ENCODE data around the gene CACHD1.

Gene CACHD1

DNA sequence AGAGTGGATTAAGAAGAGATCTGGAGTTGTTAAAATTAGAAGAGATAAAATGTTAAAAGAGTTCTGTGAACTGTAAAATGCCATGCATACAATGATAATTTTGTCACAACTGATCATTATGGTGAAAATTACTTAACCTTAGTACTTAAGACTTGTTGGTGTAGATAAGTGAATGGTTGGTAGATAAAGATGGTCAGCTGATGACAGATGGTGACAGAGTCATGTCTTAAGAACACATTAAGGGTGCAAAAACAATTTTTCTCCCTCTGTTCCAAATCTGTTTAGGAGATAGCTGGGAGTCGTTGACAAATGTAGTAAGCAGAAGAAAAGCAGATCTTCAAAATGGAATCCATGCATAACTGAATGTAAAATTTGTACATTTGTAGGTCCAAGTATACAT lies 18.5 kb upstream of the CACHD1 start:
- Histone ChIP-seq H3K4me1 (ENCODE audit: control insufficient read depth, insufficient read depth, low read depth, low read length) (no peaks in the 10 kb centered on the region), H3K4ac (ENCODE audit: low read depth in 1 of 2, low read length in 2 of 2) (no peak overlapping the region), H3K27ac (ENCODE audit: low read length, poor library complexity, severe bottlenecking) (no peak overlapping the region), H3K27me3 (ENCODE audit: control insufficient read depth in 1 of 2, insufficient read depth in 1 of 2, low read length in 2 of 2) (peaks cover 0 to 7% of the 10 kb centered on the region in 2 experiments), H2BK12ac (ENCODE audit: low read length in 2 of 2) (no peak overlapping the region), H3K4me3 (ENCODE audit: insufficient read depth in 1 of 2, low read depth in 1 of 2, low read length in 2 of 2) (no peak overlapping the region), H2BK120ac (ENCODE audit: low read depth, low read length) (no peak overlapping the region), H2AFZ (ENCODE audit: low read depth, low read length) (no peak overlapping the region), H2BK5ac (ENCODE audit: low read depth, low read length, poor library complexity, severe bottlenecking) (no peak overlapping the region), H2BK15ac (ENCODE audit: low read depth, poor library complexity, severe bottlenecking) (no peak overlapping the region), H4K91ac (ENCODE audit: low read length) (no peak overlapping the region), H3K18ac (ENCODE audit: low read depth in 1 of 2, low read length in 2 of 2) (no peak overlapping the region), H2AK5ac (ENCODE audit: low read length, severe bottlenecking) (no peak overlapping the region), H4K8ac (ENCODE audit: low read length) (no peak overlapping the region), H3K4me2 (ENCODE audit: low read length, poor library complexity, severe bottlenecking) (no peak overlapping the region), H3K9me3 (ENCODE audit: control insufficient read depth, low read length) (no peaks in the 10 kb centered on the region), H3K14ac (ENCODE audit: low read length in 2 of 2) (no peak overlapping the region), H3K9ac (ENCODE audit: low read length) (no peak overlapping the region), H3K36me3 (ENCODE audit: control insufficient read depth in 1 of 2, insufficient read depth in 2 of 2, low read depth in 1 of 2, low read length in 2 of 2) (no peaks in the 10 kb centered on the region), H3K23ac (ENCODE audit: low read length in 2 of 2) (no peak overlapping the region), H3K79me1 (replicated peaks; ENCODE audit: low read length, poor library complexity, severe bottlenecking) (no peaks in the 10 kb centered on the region)
- no peak for DNase-seq
- no CpG with 5 or more reads among the region's 1 CpG for WGBS

DNA sequence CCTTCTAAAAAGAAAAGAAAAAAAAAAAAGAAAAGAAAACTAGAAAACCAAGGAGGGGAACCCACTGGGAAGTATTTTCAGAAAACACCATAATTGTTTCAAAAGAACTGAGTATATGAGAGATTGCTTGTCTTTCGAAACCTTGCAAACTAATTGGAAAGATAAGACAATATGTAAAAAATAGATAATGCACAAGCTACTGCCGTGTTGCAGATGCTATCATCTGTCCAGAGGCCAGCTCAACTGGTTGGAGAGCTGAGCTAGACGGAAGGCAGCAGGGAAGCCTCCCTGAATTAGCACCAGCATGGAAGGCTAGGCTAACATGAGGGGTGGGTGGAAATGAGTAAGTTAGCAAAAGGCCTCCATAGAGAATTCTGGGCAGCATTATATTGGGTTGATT lies 16.2 kb upstream of the CACHD1 start:
- Histone ChIP-seq H2BK120ac (ENCODE audit: low read depth, low read length) (no peak overlapping the region), H3K14ac (ENCODE audit: low read length in 2 of 2) (no peak overlapping the region), H3K36me3 (ENCODE audit: control insufficient read depth in 1 of 2, insufficient read depth in 2 of 2, low read depth in 1 of 2, low read length in 2 of 2) (no peaks in the 10 kb centered on the region), H3K4me2 (ENCODE audit: low read length, poor library complexity, severe bottlenecking) (no peak overlapping the region), H3K4me1 (ENCODE audit: control insufficient read depth, insufficient read depth, low read depth, low read length) (no peaks in the 10 kb centered on the region), H3K79me1 (replicated peaks; ENCODE audit: low read length, poor library complexity, severe bottlenecking) (no peaks in the 10 kb centered on the region), H3K18ac (ENCODE audit: low read depth in 1 of 2, low read length in 2 of 2) (no peak overlapping the region), H3K9me3 (ENCODE audit: control insufficient read depth, low read length) (no peaks in the 10 kb centered on the region), H2BK15ac (ENCODE audit: low read depth, poor library complexity, severe bottlenecking) (no peak overlapping the region), H4K8ac (ENCODE audit: low read length) (no peak overlapping the region), H3K27ac (ENCODE audit: low read length, poor library complexity, severe bottlenecking) (no peak overlapping the region), H3K27me3 (ENCODE audit: control insufficient read depth in 1 of 2, insufficient read depth in 1 of 2, low read length in 2 of 2) (peaks cover 0 to 2% of the 10 kb centered on the region in 2 experiments), H3K4ac (ENCODE audit: low read depth in 1 of 2, low read length in 2 of 2) (no peak overlapping the region), H2BK5ac (ENCODE audit: low read depth, low read length, poor library complexity, severe bottlenecking) (no peak overlapping the region), H3K23ac (ENCODE audit: low read length in 2 of 2) (no peak overlapping the region), H2AFZ (ENCODE audit: low read depth, low read length) (no peak overlapping the region), H2BK12ac (ENCODE audit: low read length in 2 of 2) (no peak overlapping the region), H2AK5ac (ENCODE audit: low read length, severe bottlenecking) (no peak overlapping the region), H3K9ac (ENCODE audit: low read length) (no peak overlapping the region), H4K91ac (ENCODE audit: low read length) (no peak overlapping the region), H3K4me3 (ENCODE audit: insufficient read depth in 1 of 2, low read depth in 1 of 2, low read length in 2 of 2) (no peak overlapping the region)
- WGBS = 72% methylated on average over 3 of the region's 3 CpGs
- DNase-seq = no peak

DNA sequence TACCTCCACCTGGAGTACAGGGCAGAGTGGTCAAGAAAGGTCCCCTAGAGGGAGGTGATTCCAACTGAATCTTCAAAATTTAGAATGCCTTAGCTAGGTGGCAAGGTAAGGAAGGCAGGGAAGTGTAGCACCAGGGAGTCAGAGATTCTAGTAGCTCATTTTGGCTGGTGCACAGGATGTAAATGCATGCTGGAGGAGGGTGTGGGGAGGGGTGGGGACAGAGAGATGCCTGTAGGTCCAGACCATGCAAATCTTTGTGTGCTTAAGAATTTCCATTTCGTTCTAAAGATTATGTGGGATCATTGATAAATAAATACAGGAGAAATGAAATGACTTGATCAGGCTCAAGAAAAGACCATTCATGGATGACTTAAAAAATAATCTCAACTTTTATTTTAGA lies 11.0 kb upstream of the CACHD1 start:
- Histone ChIP-seq H4K8ac (ENCODE audit: low read length) (no peak overlapping the region), H3K79me1 (replicated peaks; ENCODE audit: low read length, poor library complexity, severe bottlenecking) (no peaks in the 10 kb centered on the region), H3K4ac (ENCODE audit: low read depth in 1 of 2, low read length in 2 of 2) (no peak overlapping the region), H3K4me1 (ENCODE audit: control insufficient read depth, insufficient read depth, low read depth, low read length) (no peaks in the 10 kb centered on the region), H3K4me3 (ENCODE audit: insufficient read depth in 1 of 2, low read depth in 1 of 2, low read length in 2 of 2) (no peak overlapping the region), H3K23ac (ENCODE audit: low read length in 2 of 2) (no peak overlapping the region), H2BK120ac (ENCODE audit: low read depth, low read length) (no peak overlapping the region), H2AK5ac (ENCODE audit: low read length, severe bottlenecking) (no peak overlapping the region), H3K9ac (ENCODE audit: low read length) (no peak overlapping the region), H3K18ac (ENCODE audit: low read depth in 1 of 2, low read length in 2 of 2) (no peak overlapping the region), H3K9me3 (ENCODE audit: control insufficient read depth, low read length) (no peaks in the 10 kb centered on the region), H3K27me3 (ENCODE audit: control insufficient read depth in 1 of 2, insufficient read depth in 1 of 2, low read length in 2 of 2) (no peaks in the 10 kb centered on the region), H2BK5ac (ENCODE audit: low read depth, low read length, poor library complexity, severe bottlenecking) (no peak overlapping the region), H3K27ac (ENCODE audit: low read length, poor library complexity, severe bottlenecking) (no peak overlapping the region), H2BK12ac (ENCODE audit: low read length in 2 of 2) (no peak overlapping the region), H3K36me3 (ENCODE audit: control insufficient read depth in 1 of 2, insufficient read depth in 2 of 2, low read depth in 1 of 2, low read length in 2 of 2) (no peaks in the 10 kb centered on the region), H3K14ac (ENCODE audit: low read length in 2 of 2) (no peak overlapping the region), H2AFZ (ENCODE audit: low read depth, low read length) (no peak overlapping the region), H3K4me2 (ENCODE audit: low read length, poor library complexity, severe bottlenecking) (no peak overlapping the region), H2BK15ac (ENCODE audit: low read depth, poor library complexity, severe bottlenecking) (no peak overlapping the region), H4K91ac (ENCODE audit: low read length) (no peak overlapping the region)
- no peak for DNase-seq
- 67% methylated on average over 1 of the region's 1 CpG for WGBS

DNA sequence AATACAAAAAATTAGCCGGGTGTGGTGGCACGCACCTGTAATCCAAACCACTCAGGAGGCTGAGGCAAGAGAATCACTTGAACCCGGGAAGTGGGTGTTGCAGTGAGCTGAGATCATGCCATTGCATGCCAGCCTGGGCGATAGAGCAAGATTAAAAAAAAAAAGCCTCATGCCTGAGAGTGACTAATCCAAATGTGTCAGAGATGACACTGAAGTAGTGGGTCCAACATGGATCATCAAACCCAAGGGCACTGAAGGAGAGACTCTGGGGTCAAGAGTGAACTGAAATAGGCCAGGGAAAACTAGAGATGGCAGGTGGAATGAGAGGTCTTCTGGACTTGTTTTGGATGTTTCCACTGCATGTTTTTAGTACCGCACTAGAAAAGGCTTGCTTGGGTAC lies 10.2 kb upstream of the CACHD1 start:
- H3K36me3 ChIP-seq (ENCODE audit: control insufficient read depth in 1 of 2, insufficient read depth in 2 of 2, low read depth in 1 of 2, low read length in 2 of 2) = no peaks in the 10 kb centered on the region
- no peaks in the 10 kb centered on the region for H3K4me1 ChIP-seq (ENCODE audit: control insufficient read depth, insufficient read depth, low read depth, low read length)
- H2AK5ac ChIP-seq (ENCODE audit: low read length, severe bottlenecking) = no peak overlapping the region
- H3K79me1 ChIP-seq (replicated peaks; ENCODE audit: low read length, poor library complexity, severe bottlenecking) = no peaks in the 10 kb centered on the region
- H2BK12ac ChIP-seq (ENCODE audit: low read length in 2 of 2) = no peak overlapping the region
- H3K27ac ChIP-seq (ENCODE audit: low read length, poor library complexity, severe bottlenecking) = no peak overlapping the region
- no peak overlapping the region for H4K91ac ChIP-seq (ENCODE audit: low read length)
- no peak overlapping the region for H4K8ac ChIP-seq (ENCODE audit: low read length)
- no peak overlapping the region for H3K23ac ChIP-seq (ENCODE audit: low read length in 2 of 2)
- no peak overlapping the region for H3K9ac ChIP-seq (ENCODE audit: low read length)
- H3K14ac ChIP-seq (ENCODE audit: low read length in 2 of 2) = no peak overlapping the region
- no peak overlapping the region for H3K18ac ChIP-seq (ENCODE audit: low read depth in 1 of 2, low read length in 2 of 2)
- H3K27me3 ChIP-seq (ENCODE audit: control insufficient read depth in 1 of 2, insufficient read depth in 1 of 2, low read length in 2 of 2) = no peaks in the 10 kb centered on the region
- H3K9me3 ChIP-seq (ENCODE audit: control insufficient read depth, low read length) = no peaks in the 10 kb centered on the region
- H2BK120ac ChIP-seq (ENCODE audit: low read depth, low read length) = no peak overlapping the region
- H3K4me2 ChIP-seq (ENCODE audit: low read length, poor library complexity, severe bottlenecking) = no peak overlapping the region
- WGBS = 86% methylated on average over 5 of the region's 5 CpGs
- H2BK15ac ChIP-seq (ENCODE audit: low read depth, poor library complexity, severe bottlenecking) = no peak overlapping the region
- DNase-seq = no peak
- H2AFZ ChIP-seq (ENCODE audit: low read depth, low read length) = no peak overlapping the region
- H2BK5ac ChIP-seq (ENCODE audit: low read depth, low read length, poor library complexity, severe bottlenecking) = no peak overlapping the region
- no peak overlapping the region for H3K4ac ChIP-seq (ENCODE audit: low read depth in 1 of 2, low read length in 2 of 2)
- no peak overlapping the region for H3K4me3 ChIP-seq (ENCODE audit: insufficient read depth in 1 of 2, low read depth in 1 of 2, low read length in 2 of 2)
